Dedifferentiated amniotic fluid mesenchymal stem cell (primary cell): ENCODE data around the gene CALN1.
"Not testable (repeated sequence)": the region's sequence is repeated elsewhere in the genome, so short reads cannot be mapped to it uniquely, and the experiment has no call there.

Source experiments
- DNase-seq: peaks from one replicate; pipeline ENCODE4 v3.0.0-alpha.2; 2016; ENCODE audit errors: extremely low spot score

CALN1 gene

DNA sequence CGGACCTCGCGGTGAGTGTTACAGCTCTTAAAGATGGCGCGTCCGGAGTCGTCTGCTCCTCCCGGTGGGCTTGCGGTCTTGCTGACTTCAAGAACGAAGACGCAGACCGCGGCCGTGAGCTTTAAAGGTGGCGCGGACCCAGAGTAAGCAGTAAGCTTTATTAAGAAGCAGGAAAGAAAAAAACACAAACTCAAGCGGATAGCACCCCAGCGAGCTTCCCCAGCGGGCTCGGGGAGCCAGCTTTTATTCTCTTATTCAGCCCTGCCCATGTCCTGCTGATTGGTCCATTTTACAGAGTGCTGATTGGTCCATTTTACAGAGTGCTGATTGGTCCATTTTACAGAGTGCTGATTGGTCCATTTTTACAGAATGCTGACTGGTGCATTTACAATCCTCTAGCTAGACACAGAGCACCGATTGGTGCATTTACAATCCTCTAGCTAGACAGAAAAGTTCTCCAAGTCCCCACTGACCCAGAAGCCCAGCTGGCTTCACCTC lies at the start of gene CALN1:
TSS of gene CALN1 (minus strand) at position 218 of the 498 bp plus-strand sequence.
- DNase-seq = not testable (repeated sequence)

DNA sequence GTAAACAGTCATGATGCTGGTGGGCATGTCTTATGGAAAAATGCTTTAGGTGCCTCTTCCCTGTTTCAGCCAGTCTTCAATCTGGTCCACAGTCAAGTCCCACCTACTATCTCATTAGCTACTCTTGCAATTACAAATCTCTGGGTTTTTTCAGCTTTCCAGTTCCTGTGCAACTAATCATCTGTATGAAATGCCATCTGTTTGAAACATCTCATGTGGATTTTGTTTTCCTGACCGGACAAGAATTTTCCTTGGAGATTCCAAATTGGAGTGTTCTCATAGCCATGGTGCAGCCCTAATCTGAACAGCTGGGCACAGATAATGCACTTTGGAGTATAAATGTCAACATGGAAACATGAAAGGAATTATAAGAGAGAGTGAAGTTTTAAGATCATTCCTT lies 41.3 kb upstream of the CALN1 start:
- no peak for DNase-seq

DNA sequence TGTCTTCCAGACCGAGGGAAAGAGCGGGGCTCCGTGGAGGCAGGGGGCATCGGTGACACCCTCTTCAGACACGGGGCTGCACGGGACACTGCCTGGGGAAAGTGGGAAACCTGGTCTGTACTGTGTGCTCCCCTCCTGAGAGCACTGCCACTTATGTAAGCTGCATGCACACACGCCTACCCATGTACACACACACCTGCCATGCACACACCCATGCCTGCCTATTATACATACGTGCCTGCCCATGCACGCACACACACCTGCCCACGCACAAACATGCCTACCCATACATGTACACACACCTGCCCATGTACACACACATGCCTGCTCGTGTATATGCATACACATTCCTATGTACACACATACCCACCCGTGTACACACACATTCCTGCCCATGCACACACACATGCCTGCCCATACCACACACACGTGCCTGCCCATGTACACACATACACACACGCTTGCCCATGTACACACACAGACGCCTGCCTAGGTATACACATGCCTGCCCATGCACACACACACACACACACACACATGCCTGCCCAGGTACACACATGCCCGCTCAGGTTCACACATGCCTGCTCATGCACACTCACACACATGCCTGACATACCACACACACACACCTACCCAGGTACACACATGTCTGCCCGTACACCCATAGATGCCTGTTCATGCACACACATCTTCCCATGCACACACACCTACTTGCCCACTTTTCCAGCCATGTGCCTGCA lies 35.5 kb upstream of the CALN1 start:
- no peak for DNase-seq

DNA sequence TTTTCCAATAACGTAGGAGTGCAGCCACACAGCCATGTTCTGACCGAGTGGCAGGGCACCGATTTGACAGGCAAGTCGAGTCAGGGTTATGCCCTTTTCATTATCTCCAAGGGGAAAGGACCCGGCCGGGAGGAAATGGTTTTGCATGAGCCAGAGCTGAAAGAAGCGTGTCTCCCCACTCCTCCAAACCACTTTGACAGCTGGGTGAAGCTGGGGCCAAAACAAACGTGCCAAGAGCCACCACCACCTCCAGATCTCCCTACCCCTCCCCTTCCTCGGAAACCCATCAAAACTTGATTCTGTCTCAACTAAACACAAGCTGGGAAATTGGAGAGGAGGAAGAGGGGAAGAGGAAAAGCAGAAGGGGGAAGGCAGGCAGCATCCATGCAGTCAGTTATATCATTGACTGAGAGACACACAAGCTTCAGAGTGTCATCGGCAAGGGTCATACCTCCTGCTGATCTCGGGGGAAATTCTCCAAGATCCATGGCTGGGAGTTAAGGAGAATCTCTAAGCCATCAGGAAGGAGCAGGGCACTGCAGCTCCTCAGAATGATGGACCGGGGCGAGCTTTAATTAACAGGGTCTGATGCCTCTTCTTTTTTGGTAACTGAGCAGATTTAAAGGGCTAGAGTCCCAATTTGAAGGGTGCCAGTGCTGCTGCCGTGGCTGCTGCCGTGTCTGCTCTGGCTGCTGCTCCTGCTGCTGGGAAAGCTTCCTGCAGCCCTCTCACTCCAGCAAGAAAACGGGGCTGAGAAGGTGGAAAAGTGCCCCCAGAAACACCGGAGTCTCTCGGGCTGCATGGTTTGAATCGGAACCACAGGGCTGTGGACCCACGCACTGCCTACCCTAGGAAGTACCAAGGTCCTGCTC lies 34.7 kb upstream of the CALN1 start:
- DNase-seq = no peak

DNA sequence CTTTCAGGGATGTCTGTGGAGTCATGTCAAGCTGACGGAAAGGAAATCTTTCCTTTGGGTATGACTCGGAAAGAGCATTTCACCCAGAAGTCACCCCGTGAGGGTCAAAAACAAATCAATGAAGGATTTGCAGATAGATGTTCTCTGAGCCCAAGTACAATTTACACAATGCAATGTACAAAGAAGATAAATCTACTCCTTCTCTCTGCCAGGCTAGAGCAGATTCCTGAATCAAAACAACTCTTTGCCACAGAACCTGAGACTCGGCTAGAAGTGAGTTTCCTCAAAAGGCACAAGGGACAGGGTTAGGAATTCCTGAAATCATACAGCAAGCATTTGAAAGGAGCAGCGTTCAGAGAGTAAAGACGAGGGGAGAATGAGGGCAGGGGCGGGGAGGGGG lies 34.0 kb upstream of the CALN1 start:
- DNase-seq = no peak

DNA sequence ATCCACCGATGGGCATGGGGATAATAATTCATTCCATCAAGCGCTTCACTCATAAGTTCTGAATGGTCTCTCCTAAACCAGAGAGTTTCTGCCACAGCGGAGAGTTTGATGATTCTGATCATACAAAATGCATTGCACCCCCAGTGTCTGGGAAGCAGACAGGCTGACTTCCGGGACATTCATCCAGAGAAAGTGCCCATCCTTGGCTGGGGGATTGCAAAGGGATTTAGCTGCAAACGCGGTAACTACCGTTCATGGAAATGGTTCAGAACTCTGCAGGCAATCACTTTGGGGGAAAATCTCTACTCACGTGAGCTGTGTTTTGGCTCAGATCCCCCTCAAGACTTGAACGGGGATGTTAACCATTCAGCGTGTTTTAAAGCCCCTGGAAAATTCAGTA lies 33.4 kb upstream of the CALN1 start:
- DNase-seq = no peak

DNA sequence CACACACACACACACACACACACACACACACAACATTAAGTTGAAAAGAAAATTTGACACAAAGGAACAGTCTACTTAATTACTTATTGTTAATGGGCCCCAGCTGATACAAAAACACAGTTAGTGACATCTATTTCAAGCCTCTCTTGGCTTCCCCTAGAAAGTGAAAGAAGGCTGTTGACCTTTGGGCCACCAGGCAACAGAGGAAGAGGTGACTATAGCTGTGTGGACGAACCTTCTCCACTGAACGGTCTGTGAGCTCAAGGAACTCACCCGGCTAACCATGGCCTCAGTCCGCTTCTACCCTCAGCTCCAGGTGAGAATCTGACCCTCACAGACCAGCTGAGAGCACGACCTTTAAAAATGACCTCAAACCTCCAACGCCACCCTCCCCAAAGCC lies 32.9 kb upstream of the CALN1 start:
- DNase-seq = no peak

DNA sequence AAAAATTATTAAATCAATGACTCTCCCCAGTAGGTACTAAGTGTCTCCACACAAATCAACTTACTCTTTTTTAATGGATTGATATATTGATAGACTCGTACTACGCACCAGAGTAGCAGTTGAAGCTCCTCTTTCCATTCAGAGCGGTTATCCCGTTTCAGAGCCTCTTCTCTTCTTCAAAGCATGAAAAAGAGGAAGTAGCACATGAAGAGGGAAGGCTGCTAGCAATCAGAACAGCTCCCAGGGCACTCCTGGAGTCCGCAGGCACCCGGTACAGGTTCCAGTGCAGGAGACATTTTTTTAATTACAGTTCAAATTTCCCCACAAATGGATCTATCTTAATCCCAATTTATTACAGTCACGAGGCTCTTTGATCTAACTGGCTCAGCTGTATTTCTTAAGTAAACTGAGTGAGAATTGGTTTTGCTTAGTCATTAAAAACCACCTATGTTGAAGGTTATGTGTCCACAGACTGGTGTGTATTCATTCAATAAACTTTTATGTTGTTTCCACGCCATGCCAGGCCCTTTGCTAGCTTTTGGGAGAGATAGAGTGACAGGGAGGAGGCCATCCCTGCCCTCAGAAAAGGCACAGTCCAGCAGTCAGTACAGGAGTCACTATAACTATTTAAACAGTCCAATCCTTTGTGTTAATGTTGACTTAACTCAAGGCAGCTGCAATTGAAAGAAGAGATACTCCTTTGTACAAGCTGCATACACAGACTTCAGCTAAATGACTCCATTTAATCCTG lies 32.1 kb upstream of the CALN1 start:
- DNase-seq = no peak

DNA sequence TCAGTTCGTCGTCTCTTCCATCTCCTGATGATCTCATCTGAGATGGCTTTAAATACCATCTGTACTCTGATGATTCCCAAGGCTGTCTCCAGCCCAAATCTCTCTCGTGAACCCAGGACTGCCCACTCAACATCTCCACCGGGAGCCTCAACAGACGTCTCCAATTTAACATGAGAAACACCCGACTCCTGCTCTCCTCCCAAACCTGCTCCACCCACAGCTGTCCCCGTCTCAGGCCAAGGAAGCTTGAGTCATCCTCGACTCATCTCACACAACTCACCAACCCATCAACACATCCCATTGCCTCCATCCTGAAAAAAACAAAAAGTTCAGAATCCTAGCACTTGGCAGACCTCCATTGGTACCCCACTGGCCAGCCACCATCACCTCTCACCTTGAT lies 29.7 kb upstream of the CALN1 start:
- DNase-seq = no peak

DNA sequence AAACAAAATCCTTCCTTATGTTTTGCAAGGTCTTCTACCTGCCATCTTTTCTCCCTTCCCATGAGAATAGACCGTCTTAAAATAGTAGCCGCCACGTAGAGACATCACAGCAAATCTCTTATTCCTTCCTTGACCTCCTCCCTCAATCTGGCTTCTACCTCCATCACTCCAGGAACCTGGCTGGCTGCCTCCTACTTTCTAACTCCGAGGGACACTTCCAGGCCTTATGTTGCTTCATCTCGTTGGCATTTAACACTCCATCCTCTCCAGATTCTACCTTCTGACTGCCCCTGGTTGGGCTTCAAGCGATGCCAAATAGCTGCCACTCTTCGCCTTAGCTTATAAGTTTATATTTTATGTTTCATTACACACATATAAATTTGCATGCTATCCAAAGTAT lies 26.4 kb upstream of the CALN1 start:
- DNase-seq = no peak

DNA sequence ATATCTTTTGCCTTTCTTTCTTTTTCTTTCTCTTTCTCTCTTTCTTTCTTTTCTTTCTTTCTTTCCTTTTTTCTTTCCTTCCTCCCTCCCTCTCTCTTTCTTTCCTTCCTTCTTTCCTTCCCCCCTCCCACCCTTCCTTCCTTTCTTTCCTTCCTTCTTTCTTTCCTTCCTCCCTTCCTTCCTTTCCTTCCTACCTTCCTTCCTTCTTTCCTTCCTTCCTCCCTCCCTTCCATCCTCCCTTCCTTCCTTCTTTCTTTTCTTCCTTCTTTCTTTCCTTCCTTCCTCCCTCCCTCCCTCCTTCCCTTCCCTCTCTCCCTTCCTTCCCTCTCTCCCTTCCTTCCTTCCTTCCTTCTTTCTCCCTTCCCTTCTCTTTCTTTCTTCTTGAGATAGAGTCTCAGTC lies 25.5 kb upstream of the CALN1 start:
- DNase-seq = no peak

DNA sequence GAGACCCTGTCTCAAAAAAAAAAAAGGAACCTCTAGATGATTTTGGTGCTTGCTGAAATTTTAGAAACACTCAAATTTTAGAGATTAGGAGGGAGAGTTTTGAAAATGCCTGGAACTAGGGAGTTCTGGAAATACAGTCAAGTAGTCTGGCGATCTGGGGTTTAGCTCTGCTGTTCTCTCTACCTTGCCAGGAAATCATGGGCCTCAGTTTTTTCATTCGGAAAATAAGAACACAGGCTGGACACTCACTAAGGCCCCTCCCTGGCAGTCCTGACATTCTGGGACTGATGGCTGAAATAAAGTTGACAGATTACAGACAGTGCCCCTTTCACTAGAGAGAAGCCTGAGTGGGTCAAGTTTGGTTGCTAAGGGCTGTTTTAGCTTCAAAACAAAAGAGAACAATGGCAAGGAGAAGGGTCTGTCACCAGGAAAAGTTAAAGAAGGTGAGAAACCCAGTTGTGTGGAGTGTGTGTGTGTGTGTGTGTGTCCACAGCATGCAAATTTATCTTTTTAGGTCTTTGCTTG lies 25.0 kb upstream of the CALN1 start:
- DNase-seq = no peak

DNA sequence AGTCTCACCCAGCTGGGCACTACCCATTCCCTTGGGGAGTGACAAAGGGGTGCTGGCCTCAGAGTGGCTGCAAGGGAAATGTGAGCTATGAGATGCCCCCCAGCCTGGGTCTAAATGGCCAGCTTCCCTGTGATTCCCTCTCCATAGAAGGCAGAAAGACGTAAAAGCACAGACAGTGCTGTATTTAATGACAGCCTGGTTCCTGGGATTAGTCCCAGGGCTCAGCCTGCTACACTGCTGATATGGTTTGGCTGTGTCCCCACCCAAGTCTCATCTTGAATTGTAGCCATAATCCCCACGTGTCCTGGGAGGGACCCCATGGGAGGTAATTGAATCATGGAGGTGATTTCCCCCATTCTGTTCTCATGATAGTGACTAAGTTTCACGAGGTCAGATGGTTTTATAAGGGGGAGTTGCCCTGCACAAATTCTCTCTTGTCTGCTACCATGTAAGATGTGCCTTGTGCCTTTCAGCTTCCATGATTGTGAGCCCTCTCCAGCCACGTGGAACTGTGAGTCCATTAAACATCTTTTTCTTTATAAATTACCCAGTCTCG lies 23.9 kb upstream of the CALN1 start:
- no peak for DNase-seq

DNA sequence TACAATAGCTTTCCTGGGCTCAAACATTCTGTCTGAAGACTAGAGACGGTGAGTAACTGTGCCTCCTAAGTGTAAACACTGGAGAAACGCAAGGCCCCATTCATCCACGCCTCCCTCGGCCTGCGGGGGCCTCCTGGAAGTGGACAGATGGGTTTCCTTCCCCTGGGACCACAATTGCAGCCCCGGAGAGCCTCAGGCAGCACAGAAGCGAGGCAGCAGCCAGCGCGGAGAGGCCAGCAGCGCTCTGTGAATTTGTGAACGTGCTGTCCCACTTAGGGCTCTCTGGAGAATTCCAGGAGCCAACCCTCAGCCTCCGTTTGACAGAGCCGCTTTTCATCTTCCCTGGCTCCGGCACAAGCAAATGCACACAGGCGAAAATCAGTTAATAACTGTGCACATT lies 23.2 kb upstream of the CALN1 start:
- DNase-seq = no peak

DNA sequence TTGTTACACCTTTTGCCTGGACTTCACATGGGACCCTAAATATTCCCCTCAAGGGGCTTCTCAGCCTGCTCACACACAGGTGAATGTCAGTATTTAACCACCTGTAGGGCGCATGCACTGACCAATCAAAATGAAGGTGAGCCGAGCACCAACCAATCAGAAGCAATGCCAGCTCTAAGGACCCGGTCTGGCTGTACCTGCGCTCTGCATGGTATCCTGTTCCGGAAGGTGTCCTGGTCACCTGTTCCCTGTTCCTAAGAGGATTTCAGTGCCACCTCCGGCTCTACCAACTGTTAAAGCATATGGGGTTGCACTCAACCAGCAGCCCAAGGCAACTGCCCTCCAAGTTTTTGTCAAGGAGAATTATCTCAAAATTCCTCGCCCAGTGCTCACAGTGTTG lies 18.4 kb upstream of the CALN1 start:
- no peak for DNase-seq

DNA sequence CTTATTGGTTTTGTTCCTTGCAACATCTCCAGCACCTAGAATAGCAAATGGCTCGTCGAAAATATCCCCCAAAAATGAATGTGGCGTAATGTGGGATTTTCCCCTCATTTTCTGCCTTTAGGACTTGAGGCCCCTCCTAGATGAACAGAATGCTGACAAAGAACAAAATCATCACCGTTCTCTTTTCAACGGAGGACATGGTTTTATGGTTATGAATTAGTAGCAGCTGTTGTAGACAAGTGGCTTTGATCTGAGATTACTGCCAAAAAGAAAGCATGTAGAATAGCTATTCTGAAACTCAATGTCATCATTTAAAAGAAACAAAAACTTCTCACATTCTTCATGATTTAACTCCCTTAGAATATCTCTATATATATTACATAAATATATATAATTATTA lies 17.2 kb upstream of the CALN1 start:
- DNase-seq = no peak

DNA sequence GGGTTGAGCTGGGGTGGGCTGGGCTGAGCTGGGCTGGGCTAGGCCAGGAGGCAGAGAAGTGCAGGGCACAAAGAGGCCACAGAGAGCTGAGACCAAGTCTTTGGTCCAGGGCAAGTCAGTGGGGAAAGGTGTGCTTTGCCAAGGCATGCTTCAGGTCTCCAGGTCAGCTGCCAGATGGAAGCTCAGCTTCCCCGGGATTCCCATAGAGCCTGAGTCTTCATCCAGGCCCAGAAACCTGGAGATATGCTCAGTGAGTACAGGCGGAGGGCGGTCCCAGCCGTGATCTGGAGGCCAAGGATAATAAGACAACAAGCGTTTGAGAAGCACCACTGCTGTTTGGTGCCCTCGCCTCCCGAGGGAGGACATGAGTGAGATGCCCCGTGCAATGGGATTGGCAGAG lies 4.7 kb upstream of the CALN1 start:
- DNase-seq = no peak

DNA sequence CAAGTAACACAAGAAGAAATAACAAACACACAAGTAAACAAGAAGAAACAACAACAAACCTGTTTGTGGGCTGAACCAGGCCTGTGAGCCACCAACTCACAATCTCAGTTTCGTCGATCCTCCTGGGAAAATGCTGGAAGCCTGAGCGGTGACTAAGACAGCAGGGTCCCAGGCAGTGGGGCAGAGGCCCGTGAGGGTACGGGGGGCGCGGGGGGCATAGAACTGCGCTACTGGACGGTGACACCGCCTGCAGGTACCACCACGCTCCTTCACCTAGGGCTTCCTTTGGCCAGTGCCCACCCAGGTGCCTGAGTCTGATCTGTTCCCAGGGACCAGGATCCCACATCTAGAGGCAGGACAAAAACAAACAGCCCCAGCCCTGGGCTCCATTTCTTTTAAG lies 3.4 kb upstream of the CALN1 start:
- DNase-seq = no peak

DNA sequence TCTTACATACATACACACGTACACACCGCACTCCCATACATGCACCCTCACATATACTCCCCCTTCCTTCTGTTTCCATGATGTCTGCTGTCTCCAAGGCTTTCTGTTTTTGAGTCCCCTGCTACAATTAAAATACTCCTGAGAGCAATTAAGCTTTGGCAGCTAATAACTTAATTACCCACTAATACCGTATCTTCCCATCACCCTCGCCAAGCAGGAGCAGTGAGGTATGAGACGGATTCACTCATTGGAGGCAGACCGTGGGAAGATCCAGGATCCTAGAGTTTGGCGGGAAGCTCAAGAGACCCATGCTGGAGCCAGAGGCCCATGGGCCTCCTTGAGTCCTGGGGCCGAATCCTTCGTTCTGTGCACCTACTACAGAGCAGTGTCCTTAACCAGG lies 1.7 kb upstream of the CALN1 start:
- no peak for DNase-seq

DNA sequence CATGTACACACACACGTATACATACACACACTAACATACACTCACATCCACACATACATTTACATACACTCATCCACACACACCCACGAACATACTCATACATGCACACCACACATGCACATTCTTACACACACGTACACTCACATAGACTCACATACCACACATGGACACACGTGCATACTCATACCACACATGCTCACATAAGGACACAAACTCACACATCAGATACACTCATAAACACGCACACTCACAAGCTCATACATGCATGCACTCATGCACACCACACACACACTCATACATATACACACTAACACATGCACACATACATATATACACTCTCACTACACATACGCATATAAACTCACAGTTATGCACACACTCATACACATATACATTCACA lies 1.2 kb upstream of the CALN1 start:
- DNase-seq = no peak

DNA sequence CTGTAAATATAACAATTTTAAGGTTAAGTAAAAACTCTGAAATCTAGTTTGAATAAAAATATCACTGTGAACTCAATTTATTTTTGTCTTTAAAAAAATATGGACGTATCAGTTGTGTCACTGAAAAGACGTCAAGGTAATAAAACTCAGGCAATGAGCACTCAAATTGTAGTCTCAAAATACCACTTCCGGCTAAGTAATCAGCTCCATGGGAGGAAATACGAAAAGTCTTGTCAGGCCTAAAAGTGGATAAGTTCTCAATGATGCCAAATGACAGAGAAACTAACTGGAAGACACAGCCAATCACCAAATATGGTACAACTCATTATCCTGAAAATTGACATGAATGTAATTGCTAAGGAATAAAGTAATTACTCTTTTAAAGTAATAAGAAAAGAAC lies 719 bp downstream of the CALN1 start:
- DNase-seq = no peak

DNA sequence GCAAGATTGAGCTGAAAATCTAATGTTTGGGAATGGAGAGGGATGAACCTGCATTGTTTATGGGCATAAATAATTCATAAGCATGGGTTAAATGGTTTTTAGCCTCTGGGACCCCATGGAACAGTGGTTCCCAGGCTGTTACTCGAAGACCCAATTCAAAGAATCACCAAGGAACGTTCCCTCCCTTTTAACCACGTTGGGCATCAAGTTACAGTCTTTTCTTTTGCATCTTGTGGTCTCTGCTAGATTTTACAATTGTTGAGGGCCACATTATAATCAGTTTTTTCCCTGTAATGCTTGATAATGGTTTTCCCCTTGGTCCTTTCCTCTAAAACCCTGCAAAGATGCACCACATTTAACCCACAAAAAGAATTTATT lies 2.5 kb downstream of the CALN1 start:
- DNase-seq = no peak
